Chondrocyte (in vitro differentiated cells): ENCODE results near the gene VAMP7. TPM values are rescaled to one million over a fixed set of nuclear protein-coding genes. Genes with fewer than 3 reads are reported as not detected.

Experiments used
- DNase-seq: peaks from one replicate; pipeline ENCODE4 v3.0.0; 2021; ENCODE audit warnings: mixed read lengths, low spot score
- H3K27ac Mint-ChIP-seq: one replicate; pipeline ENCODE4 v1.8.0; 2021; ENCODE audit warnings: mild to moderate bottlenecking, moderate library complexity, mixed read lengths; ENCODE audit not compliant: unreplicated experiment
- H3K27me3 Mint-ChIP-seq: 2 replicates; pipeline ENCODE4 v1.8.0; 2021; ENCODE audit warnings: low read depth, mixed read lengths
- H3K36me3 Mint-ChIP-seq: 2 replicates; pipeline ENCODE4 v1.8.0; 2021; ENCODE audit warnings: low read depth, mixed read lengths
- H3K4me1 Mint-ChIP-seq: 2 replicates; pipeline ENCODE4 v1.8.0; 2021; ENCODE audit warnings: low read depth, mild to moderate bottlenecking, mixed read lengths
- H3K4me3 Mint-ChIP-seq: one replicate; pipeline ENCODE4 v1.8.0; 2021; ENCODE audit warnings: mild to moderate bottlenecking, moderate library complexity, mixed read lengths; ENCODE audit not compliant: unreplicated experiment
- H3K9me3 Mint-ChIP-seq: 2 replicates; pipeline ENCODE4 v1.8.0; 2021; ENCODE audit warnings: low read depth, mixed read lengths
- total RNA-seq: library from RNA; stranded (reverse); gene quantifications from 3 replicates; pipeline ENCODE4 v1.2.1, GENCODE V29; 2021
- TF ChIP-seq, protein P1 (sequence below): fragments of 200-600 bp; sonication (generic); IDR thresholded peaks from 2 replicates; pipeline ENCODE4 v1.5.0; 2021; ENCODE audit warnings: antibody characterized with exemption, mild to moderate bottlenecking, moderate library complexity

The VAMP7 gene
- total RNA-seq, 1 donor from 2014 or later: 37.4 TPM

DNA sequence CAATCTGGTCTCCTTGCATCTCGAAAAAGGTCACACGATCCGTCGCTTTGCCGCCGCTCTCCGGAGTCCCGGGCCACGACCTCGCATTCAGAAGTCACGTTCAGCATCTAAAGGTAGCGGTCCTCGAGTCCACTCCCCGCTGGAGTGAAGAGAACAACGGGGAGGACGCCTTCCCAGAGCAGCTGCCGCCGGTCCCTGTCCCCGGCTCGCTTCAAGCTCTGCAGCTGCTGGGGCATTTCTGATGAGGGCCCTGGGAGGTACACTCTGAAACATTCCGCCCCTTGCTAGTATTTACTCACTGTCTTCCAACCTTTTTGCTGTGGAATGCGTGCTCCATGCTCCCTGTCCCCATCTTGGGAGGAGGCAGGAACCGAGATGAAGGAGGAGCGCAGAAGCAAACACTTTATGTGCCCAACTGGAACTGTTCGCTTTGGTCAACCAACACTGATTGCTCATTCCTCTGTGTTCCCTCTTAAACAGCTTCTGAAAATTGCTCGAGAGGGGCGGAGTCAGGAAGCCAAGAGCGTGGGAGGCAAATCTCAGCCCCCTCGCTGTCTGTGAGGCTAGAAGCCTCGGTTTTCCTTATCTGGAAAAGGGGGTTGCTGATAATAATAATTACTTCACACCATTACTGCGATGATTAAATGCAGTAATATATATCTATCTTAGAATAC is 6.4 kb upstream of the VAMP7 start:
- no peak overlapping the region for H3K4me3 Mint-ChIP-seq
- no peaks in the 10 kb centered on the region for H3K4me1 Mint-ChIP-seq
- DNase-seq: no peak
- peaks cover 6% of the 10 kb centered on the region for H3K9me3 Mint-ChIP-seq
- H3K36me3 Mint-ChIP-seq: peaks cover 2% of the 10 kb centered on the region
- TF ChIP-seq, protein P1, sequence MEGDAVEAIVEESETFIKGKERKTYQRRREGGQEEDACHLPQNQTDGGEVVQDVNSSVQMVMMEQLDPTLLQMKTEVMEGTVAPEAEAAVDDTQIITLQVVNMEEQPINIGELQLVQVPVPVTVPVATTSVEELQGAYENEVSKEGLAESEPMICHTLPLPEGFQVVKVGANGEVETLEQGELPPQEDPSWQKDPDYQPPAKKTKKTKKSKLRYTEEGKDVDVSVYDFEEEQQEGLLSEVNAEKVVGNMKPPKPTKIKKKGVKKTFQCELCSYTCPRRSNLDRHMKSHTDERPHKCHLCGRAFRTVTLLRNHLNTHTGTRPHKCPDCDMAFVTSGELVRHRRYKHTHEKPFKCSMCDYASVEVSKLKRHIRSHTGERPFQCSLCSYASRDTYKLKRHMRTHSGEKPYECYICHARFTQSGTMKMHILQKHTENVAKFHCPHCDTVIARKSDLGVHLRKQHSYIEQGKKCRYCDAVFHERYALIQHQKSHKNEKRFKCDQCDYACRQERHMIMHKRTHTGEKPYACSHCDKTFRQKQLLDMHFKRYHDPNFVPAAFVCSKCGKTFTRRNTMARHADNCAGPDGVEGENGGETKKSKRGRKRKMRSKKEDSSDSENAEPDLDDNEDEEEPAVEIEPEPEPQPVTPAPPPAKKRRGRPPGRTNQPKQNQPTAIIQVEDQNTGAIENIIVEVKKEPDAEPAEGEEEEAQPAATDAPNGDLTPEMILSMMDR: no peak
- H3K27me3 Mint-ChIP-seq: peaks cover 10% of the 10 kb centered on the region
- H3K27ac Mint-ChIP-seq: no peak overlapping the region

DNA sequence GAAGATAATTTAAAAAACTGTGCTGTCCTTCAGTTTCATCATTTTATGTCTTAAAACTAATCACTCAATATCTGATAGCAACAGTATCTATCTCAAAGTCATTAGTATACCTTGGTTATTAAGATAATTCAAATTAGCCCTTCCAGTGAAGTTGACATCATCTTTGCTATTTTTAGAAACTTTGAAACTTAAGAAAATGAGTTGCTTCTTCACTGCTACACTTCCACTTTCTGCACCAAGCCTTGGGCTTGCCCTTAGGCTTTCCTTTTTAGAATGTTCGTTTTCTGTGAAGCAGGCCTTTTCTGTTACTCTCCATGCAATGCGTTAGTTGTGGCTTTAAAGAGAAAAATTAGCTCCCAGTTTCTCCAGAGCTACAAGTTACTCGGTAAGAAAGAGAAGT is 4.4 kb upstream of the VAMP7 start:
- Mint-ChIP-seq H3K4me3 (no peak overlapping the region), H3K36me3 (peaks cover 2% of the 10 kb centered on the region), H3K27ac (no peak overlapping the region), H3K4me1 (peaks cover 5% of the 10 kb centered on the region), H3K9me3 (peaks cover 3% of the 10 kb centered on the region), H3K27me3 (peaks cover 10% of the 10 kb centered on the region)
- DNase-seq: no peak
- TF ChIP-seq, protein P1: no peak

DNA sequence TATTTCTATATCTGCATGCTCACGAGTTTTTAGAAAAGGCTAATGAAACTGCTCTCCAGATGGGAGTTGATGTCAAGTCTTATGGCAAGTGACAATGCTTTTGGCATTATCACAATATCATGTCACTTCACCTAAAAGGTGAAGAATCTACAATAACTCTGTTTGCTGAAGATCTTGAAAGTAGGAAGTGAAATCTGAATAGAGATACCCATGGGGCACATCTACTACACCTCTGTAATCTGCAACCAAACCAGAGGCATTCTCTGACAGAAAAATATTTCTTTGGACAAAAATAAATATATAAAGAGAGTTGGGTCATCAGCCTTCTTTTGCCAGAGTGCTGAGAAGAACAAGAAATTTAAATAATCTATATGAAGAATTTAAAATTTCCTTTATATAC is 3.9 kb upstream of the VAMP7 start:
- Mint-ChIP-seq H3K27ac (no peak overlapping the region), H3K9me3 (peaks cover 3% of the 10 kb centered on the region), H3K4me1 (peaks cover 11% of the 10 kb centered on the region), H3K27me3 (peaks cover 10% of the 10 kb centered on the region), H3K4me3 (no peak overlapping the region), H3K36me3 (peaks cover 2% of the 10 kb centered on the region)
- DNase-seq: no peak
- TF ChIP-seq, protein P1: no peak

DNA sequence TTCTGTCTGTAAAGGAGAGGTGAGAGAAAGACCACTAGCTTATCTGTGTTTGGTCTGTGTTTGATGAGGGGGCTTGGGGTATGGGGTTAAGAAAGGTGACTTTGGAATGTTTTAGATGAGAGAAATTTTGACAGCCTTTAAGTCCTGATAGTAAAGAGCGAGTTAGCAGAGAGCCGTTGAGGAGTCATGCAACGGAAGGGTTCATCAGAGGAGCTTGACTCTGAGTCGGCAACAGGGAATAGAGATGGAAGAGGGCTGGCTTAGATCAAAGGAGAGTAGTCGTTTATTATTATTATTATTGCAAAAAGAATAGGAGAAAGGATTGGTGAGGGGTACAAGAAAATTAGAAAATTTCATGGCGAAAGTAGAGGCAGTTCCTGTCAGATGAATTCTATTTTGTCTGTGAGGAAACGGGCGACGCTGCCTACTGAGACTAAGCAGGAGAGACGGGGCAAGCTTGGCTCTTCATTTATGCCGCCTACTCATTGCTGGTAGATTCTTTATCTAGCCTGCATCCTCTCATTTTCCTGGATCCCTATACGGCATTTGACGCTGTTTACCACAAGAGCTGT is 473 bp upstream of the VAMP7 start:
- H3K36me3 Mint-ChIP-seq: no peaks in the 10 kb centered on the region
- H3K4me1 Mint-ChIP-seq: peaks cover 18% of the 10 kb centered on the region
- TF ChIP-seq, protein P1: no peak
- H3K27ac Mint-ChIP-seq: peak overlapping the region; percentile 94
- DNase-seq: no peak
- H3K4me3 Mint-ChIP-seq: peak overlapping the region; percentile 87
- no peaks in the 10 kb centered on the region for H3K9me3 Mint-ChIP-seq
- H3K27me3 Mint-ChIP-seq: peaks cover 2% of the 10 kb centered on the region

DNA sequence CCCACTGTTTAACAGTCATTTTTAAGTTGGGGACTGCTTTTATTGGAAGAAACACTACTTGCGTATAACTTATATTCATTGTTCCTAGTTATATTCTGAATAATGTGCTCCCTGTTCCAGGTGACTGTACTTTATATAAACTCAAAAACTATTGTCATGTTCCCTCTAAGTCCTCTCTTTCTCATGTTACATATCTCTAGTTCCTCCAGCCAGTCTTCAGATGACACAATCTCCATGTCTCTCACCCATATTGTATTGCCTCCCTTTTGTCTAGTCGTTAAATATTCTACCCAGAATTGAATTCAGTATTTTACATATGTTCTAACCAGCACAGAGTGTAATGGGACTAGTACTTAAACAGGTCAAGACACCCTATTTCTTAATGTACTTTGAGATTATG is 5.3 kb downstream of the VAMP7 start:
- Mint-ChIP-seq H3K4me1 (peaks cover 25% of the 10 kb centered on the region), H3K36me3 (peaks cover 2% of the 10 kb centered on the region), H3K27ac (no peak overlapping the region), H3K9me3 (peaks cover 9% of the 10 kb centered on the region), H3K27me3 (no peaks in the 10 kb centered on the region), H3K4me3 (no peak overlapping the region)
- TF ChIP-seq, protein P1: no peak
- no peak for DNase-seq
